Colonic mucosa (tissue), 4 donors: ENCODE data around the gene RSF1. TPM values are rescaled to one million over a fixed set of nuclear protein-coding genes. Genes with fewer than 3 reads are reported as not detected.
A peak's percentile ranks its signal among the peaks of the same experiment; 100 is the strongest.

ENCODE experiments used
- DNase-seq: peaks from one replicate; pipeline ENCODE4 v3.0.0-alpha.2; 2020
- H3K27ac ChIP-seq: fragments of 200-600 bp; one replicate; pipeline ENCODE4 v1.8.0; 2021
- H3K27me3 ChIP-seq: fragments of 200-600 bp; one replicate; pipeline ENCODE4 v1.8.0; 2021
- H3K36me3 ChIP-seq: fragments of 200-600 bp; one replicate; pipeline ENCODE4 v1.8.0; 2021
- H3K4me1 ChIP-seq: fragments of 200-600 bp; one replicate; pipeline ENCODE4 v1.8.0; 2021; ENCODE audit warnings: mild to moderate bottlenecking
- H3K4me3 ChIP-seq: fragments of 200-600 bp; one replicate; pipeline ENCODE4 v1.8.0; 2021
- H3K9ac ChIP-seq, 2 donors: one replicate each; pipeline ENCODE4 v1.7.0; 2013; ENCODE audit warnings: control low read depth in 2 of 2, low read depth in 2 of 2, low read length in 2 of 2
- H3K9me3 ChIP-seq: fragments of 200-600 bp; one replicate; pipeline ENCODE4 v1.8.0; 2021
- intact Hi-C: fragments of 100-400 bp; cut with DNase I; formaldehyde crosslinking; loops from one replicate; pipeline ENCODE4 v1.14.1; 2022
- total RNA-seq, 2 donors: library from RNA; stranded (reverse); fragmentation: NEBNext Ultra II Directional in 1 of 2; extraction: Animal tissue kit (Norgen Biotek cat#: 25700) in 1 of 2; gene quantifications; one replicate each; pipeline ENCODE4 v1.2.1, GENCODE V29; 2021
- TF ChIP-seq, protein P1 (sequence below): fragments of 200-600 bp; IDR thresholded peaks from one replicate; pipeline ENCODE4 v1.8.0; 2022; ENCODE audit warnings: antibody characterized with exemption, mild to moderate bottlenecking
- donor health status: healthy.
- donor health status: DM: no; HTN: no; CAD: no.
- donor health status: DM: no; HTN: no; CAD: no.

Gene RSF1
- total RNA-seq, 2 donors from 2014 or later: 36.7 to 68.2 TPM

DNA sequence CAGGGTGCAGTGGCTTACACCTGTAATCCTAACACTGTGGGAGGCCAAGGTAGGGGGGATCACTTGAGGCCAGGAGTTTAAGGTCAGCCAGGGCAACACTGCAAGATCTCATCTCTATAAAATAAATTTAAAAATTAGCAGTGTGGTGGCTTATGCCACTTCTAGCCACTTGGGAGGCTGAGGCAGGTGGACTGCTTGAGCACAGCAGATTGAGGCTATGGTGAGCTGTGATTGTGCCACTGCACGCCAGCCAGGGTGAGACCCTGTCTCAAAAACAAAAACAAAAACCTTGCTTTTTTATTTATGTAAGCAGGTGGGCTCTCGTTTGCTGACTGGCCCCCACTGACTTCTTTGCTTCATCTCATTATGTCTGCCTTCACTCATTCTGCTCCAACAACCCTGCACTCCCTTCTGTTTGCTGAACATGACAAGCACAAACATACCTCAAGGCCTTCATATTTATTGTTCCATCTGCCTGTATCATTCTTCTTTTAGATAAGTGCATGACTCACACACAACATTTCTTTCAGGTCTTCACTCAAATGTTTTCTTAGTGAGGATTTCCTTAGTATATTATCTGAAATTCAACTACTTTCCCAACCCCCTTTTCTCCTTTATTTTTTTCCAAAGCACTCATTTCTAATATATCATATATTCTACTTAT is 150.5 kb downstream of the RSF1 start:
- H3K4me3 ChIP-seq: no peak overlapping the region
- no peak overlapping the region for H3K9ac ChIP-seq
- no peaks in the 10 kb centered on the region for H3K4me1 ChIP-seq
- H3K9me3 ChIP-seq: no peaks in the 10 kb centered on the region
- TF ChIP-seq, protein P1, sequence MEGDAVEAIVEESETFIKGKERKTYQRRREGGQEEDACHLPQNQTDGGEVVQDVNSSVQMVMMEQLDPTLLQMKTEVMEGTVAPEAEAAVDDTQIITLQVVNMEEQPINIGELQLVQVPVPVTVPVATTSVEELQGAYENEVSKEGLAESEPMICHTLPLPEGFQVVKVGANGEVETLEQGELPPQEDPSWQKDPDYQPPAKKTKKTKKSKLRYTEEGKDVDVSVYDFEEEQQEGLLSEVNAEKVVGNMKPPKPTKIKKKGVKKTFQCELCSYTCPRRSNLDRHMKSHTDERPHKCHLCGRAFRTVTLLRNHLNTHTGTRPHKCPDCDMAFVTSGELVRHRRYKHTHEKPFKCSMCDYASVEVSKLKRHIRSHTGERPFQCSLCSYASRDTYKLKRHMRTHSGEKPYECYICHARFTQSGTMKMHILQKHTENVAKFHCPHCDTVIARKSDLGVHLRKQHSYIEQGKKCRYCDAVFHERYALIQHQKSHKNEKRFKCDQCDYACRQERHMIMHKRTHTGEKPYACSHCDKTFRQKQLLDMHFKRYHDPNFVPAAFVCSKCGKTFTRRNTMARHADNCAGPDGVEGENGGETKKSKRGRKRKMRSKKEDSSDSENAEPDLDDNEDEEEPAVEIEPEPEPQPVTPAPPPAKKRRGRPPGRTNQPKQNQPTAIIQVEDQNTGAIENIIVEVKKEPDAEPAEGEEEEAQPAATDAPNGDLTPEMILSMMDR: no peak
- no peaks in the 10 kb centered on the region for H3K27me3 ChIP-seq
- DNase-seq: no peak
- no peak overlapping the region for H3K27ac ChIP-seq
- no peaks in the 10 kb centered on the region for H3K36me3 ChIP-seq
- intact Hi-C loops: no loop called here

DNA sequence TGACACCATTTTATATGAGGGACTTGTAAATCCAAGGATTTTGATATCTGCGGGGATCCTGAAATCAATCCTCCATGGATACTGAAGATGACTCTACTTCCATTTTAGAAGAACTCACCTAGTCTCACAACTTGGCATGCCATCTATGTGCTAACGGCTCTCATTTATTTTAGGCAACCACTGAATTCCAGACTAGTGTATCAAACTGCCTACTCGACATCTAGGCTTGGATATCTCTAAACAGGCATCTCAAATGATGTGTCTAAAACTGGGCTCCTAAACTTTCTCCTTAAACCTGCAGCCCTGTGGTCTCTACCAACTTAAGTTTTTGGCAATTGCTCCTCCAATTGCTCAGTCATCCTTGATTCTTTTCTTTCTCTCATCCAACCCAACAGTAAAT is 151.8 kb downstream of the RSF1 start:
- Histone ChIP-seq H3K9ac (no peak overlapping the region), H3K9me3 (no peaks in the 10 kb centered on the region), H3K36me3 (no peaks in the 10 kb centered on the region), H3K4me3 (no peak overlapping the region), H3K27ac (no peak overlapping the region), H3K27me3 (no peaks in the 10 kb centered on the region), H3K4me1 (no peaks in the 10 kb centered on the region)
- DNase-seq: no peak
- TF ChIP-seq, protein P1: no peak
- intact Hi-C loops: no loop called here

DNA sequence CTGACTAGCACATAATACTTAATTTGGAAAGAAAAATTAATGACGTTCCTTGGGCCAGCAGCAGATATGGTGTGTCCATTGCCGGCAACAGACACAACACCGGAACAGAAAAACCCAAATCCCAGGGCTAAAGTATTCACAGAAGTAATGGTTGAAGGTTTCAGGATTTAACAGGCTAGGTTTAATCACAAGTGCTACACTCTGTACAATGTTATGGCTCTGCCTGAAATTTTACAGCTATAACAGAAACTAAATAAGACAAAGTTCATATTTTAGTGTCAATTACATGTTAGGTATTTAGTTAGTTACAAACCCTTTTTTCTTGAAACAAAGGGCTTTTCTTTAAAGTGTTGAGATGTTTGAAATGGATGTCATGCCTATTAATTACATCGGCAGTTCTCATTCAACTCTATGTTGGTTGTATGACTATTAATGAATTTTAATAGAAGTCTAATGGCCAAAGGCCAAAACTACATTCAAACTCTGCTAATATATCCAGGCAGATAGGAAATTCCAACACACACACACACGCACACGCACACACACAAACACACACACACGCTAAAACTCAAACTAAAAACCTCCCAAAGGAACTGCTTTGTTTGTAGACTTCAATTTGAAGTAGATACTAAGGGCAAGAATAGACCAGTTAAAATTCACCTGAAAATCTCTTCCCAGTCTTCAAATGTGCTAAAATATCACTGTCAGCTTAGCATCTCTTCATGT is 155.1 kb downstream of the RSF1 start:
- DNase-seq: no peak
- Histone ChIP-seq H3K27ac (peak overlapping the region; percentile 34), H3K4me1 (no peaks in the 10 kb centered on the region), H3K9me3 (no peaks in the 10 kb centered on the region), H3K27me3 (no peaks in the 10 kb centered on the region), H3K4me3 (no peak overlapping the region), H3K36me3 (no peaks in the 10 kb centered on the region), H3K9ac (peak overlapping the region in 1 of 2 donors; percentile 44)
- TF ChIP-seq, protein P1: no peak
- intact Hi-C loops: no loop called here

DNA sequence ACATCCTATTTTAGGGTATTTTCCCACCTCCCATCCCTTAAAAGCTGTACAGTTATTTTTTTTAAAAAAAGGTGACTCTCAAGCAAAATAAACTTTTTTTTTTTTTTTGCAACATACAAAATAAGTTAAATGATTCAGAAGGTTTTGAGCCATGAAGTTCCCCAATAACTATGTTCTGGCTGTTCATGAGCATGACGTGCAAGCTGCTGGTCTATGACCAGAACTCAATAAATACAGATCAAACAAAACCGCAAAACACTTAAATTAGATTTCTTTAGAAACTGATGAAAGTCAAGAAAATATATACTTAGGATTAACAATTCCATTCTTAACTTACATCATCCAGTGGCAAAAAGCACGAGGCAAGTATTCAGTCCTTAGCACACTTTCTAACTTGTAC is 158.9 kb downstream of the RSF1 start:
- H3K4me3 ChIP-seq: no peak overlapping the region
- H3K36me3 ChIP-seq: no peaks in the 10 kb centered on the region
- no peaks in the 10 kb centered on the region for H3K27me3 ChIP-seq
- no peak overlapping the region for H3K9ac ChIP-seq
- H3K4me1 ChIP-seq: no peaks in the 10 kb centered on the region
- no peak overlapping the region for H3K27ac ChIP-seq
- no peak for DNase-seq
- no peaks in the 10 kb centered on the region for H3K9me3 ChIP-seq
- TF ChIP-seq, protein P1: no peak
- intact Hi-C loops: no loop called here

DNA sequence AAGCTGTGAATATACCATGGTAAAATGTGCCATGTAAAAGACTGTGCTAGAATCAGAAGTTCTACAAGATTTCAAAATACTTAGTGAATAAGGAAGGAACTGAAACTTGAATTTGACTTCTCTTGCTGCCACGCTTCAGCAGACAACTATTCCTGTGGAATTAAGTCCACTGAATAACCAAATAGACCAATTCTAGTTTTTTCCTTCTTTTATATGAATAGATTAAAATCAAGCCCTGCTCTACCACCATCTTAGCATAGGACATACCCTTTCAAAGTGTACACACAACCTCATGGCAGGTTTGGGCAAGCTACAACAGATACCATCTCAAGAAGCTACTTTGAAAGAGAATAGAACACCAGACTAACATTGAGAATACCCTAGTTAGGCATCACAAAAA is 159.6 kb downstream of the RSF1 start:
- Histone ChIP-seq H3K27ac (no peak overlapping the region), H3K36me3 (no peaks in the 10 kb centered on the region), H3K4me3 (no peak overlapping the region), H3K27me3 (no peaks in the 10 kb centered on the region), H3K9ac (no peak overlapping the region), H3K4me1 (no peaks in the 10 kb centered on the region), H3K9me3 (no peaks in the 10 kb centered on the region)
- intact Hi-C loops: no loop called here
- DNase-seq: no peak
- TF ChIP-seq, protein P1: no peak
